PC-9 (cell line): ENCODE results near the gene UNC13B. TPM values are rescaled to one million over a fixed set of nuclear protein-coding genes. Genes with fewer than 3 reads are reported as not detected.
"Not testable (repeated sequence)": the region's sequence is repeated elsewhere in the genome, so short reads cannot be mapped to it uniquely, and the experiment has no call there.

Source experiments
- BruUV-seq: library from RNA; stranded (reverse); fragments of 400-500 nt; replicated peaks from 2 replicates; lab custom pipeline; 2021; lab: Mats Ljungman, UMichigan
- CTCF ChIA-PET: fragments of 300-600 bp; sonication (Branson Sonifier 250); formaldehyde crosslinking; loops from one replicate; lab custom pipeline; 2022; ENCODE audit warnings: antibody characterized with exemption; lab: Charles Lee
- POLR2A ChIA-PET: fragments of 300-600 bp; sonication (Branson Sonifier 250); formaldehyde crosslinking; loops from one replicate; lab custom pipeline; 2022; ENCODE audit warnings: antibody characterized with exemption; ENCODE audit not compliant: unreplicated experiment; lab: Charles Lee
- DNase-seq, 2 experiments: peaks; one replicate each; pipeline versions ENCODE4 v3.0.0 to v3.0.0-alpha.2; 2015 to 2022; ENCODE audit warnings: mixed read lengths in 1 of 2
- H2AFZ ChIP-seq: fragments of 200-600 bp; sonication (generic); 2 replicates; pipeline ENCODE4 v1.8.1; 2017; ENCODE audit warnings: antibody characterized with exemption
- H3F3A ChIP-seq: fragments of 200-600 bp; sonication (generic); 2 replicates; pipeline ENCODE4 v1.8.1; 2017; ENCODE audit warnings: antibody characterized with exemption, mild to moderate bottlenecking, low read depth; ENCODE audit not compliant: insufficient read depth
- H3K27ac ChIP-seq: fragments of 200-600 bp; sonication (generic); 2 replicates; pipeline ENCODE4 v1.6.1; 2016; ENCODE audit warnings: mixed run types
- H3K27me3 ChIP-seq: fragments of 200-600 bp; sonication (generic); 2 replicates; pipeline ENCODE4 v1.6.1; 2016; ENCODE audit warnings: low read depth, mixed run types; ENCODE audit not compliant: insufficient read depth
- H3K36me3 ChIP-seq: fragments of 200-600 bp; sonication (generic); 2 replicates; pipeline ENCODE4 v1.6.1; 2016; ENCODE audit warnings: low read depth, mixed run types
- H3K4me1 ChIP-seq: fragments of 200-600 bp; sonication (generic); replicated peaks from 2 replicates; pipeline ENCODE4 v1.6.1; 2016; ENCODE audit warnings: mixed run types; ENCODE audit not compliant: insufficient read depth
- H3K4me2 ChIP-seq: fragments of 200-600 bp; sonication (generic); 2 replicates; pipeline ENCODE4 v1.6.1; 2017; ENCODE audit warnings: mixed run types
- H3K4me3 ChIP-seq: fragments of 200-600 bp; sonication (generic); 2 replicates; pipeline ENCODE4 v1.6.1; 2016; ENCODE audit warnings: mixed run types
- H3K79me2 ChIP-seq: fragments of 200-600 bp; sonication (generic); 2 replicates; pipeline ENCODE4 v1.6.1; 2017; ENCODE audit warnings: low read depth, mixed run types
- H3K9me2 ChIP-seq: fragments of 200-600 bp; sonication (generic); 2 replicates; pipeline ENCODE4 v1.8.1; 2017; ENCODE audit warnings: mild to moderate bottlenecking; ENCODE audit not compliant: insufficient read depth
- H3K9me3 ChIP-seq: fragments of 200-600 bp; sonication (generic); 2 replicates; pipeline ENCODE4 v1.8.1; 2016; ENCODE audit warnings: low read depth; ENCODE audit not compliant: insufficient read depth
- H4K20me1 ChIP-seq: fragments of 200-600 bp; sonication (generic); 2 replicates; pipeline ENCODE4 v1.8.1; 2017; ENCODE audit not compliant: insufficient read depth
- EZH2 ChIP-seq: fragments of 200-600 bp; sonication (generic); IDR thresholded peaks from 2 replicates; pipeline ENCODE4 v1.8.0; 2017; ENCODE audit warnings: antibody characterized with exemption, low read depth
- intact Hi-C: fragments of 100-400 bp; cut with micrococcal nuclease; formaldehyde crosslinking; loops from one replicate; pipeline ENCODE4 v1.10.0; 2022; ENCODE audit not compliant: unreplicated experiment
- total RNA-seq: library from RNA; stranded (reverse); gene quantifications from 2 replicates; pipeline ENCODE4 v1.2.3, GENCODE V29; 2021
- TF ChIP-seq, protein P1 (sequence below): fragments of 200-600 bp; sonication (generic); conservative IDR thresholded peaks from 2 replicates; pipeline ENCODE4 v1.6.1; 2017; ENCODE audit warnings: mixed run types, antibody characterized with exemption, mild to moderate bottlenecking, moderate library complexity

UNC13B gene
- total RNA-seq, 1 experiment from 2014 or later, result not detected

DNA sequence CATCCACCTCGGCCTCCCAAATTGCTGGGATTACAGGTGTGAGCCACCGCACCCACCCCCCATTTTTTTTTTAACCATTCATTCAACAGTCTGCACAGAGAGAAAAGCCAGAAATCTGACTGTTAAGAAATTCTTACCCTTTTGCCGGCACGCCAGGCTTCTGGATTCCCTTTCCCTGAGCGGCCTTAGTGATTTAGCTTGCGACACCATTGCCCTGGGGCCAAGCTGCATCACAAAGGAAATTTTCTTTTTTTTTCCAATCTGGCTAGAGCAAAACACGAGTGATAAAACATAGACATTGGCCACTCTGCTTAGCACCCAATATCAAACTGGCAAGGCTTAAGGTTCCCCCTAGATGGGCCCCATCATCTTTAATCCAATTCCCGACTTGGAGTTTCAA, 24.9 kb upstream of the UNC13B start:
- Histone ChIP-seq H3K4me1 (no peaks in the 10 kb centered on the region), H4K20me1 (no peaks in the 10 kb centered on the region), H3K27me3 (no peaks in the 10 kb centered on the region), H3K36me3 (no peaks in the 10 kb centered on the region), H3K9me3 (no peaks in the 10 kb centered on the region), H3K4me2 (no peak overlapping the region), H3F3A (no peaks in the 10 kb centered on the region), H3K4me3 (no peak overlapping the region), H3K79me2 (no peaks in the 10 kb centered on the region), H3K27ac (no peak overlapping the region), H2AFZ (no peak overlapping the region), H3K9me2 (no peaks in the 10 kb centered on the region)
- ChIA-PET CTCF (no interaction called here), POLR2A (no interaction called here)
- no TSS peak for BruUV-seq
- TF ChIP-seq, protein P1, sequence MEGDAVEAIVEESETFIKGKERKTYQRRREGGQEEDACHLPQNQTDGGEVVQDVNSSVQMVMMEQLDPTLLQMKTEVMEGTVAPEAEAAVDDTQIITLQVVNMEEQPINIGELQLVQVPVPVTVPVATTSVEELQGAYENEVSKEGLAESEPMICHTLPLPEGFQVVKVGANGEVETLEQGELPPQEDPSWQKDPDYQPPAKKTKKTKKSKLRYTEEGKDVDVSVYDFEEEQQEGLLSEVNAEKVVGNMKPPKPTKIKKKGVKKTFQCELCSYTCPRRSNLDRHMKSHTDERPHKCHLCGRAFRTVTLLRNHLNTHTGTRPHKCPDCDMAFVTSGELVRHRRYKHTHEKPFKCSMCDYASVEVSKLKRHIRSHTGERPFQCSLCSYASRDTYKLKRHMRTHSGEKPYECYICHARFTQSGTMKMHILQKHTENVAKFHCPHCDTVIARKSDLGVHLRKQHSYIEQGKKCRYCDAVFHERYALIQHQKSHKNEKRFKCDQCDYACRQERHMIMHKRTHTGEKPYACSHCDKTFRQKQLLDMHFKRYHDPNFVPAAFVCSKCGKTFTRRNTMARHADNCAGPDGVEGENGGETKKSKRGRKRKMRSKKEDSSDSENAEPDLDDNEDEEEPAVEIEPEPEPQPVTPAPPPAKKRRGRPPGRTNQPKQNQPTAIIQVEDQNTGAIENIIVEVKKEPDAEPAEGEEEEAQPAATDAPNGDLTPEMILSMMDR, result no peak
- TF ChIP-seq EZH2, result no peak
- intact Hi-C loops, result no loop called here
- DNase-seq, result no peak

DNA sequence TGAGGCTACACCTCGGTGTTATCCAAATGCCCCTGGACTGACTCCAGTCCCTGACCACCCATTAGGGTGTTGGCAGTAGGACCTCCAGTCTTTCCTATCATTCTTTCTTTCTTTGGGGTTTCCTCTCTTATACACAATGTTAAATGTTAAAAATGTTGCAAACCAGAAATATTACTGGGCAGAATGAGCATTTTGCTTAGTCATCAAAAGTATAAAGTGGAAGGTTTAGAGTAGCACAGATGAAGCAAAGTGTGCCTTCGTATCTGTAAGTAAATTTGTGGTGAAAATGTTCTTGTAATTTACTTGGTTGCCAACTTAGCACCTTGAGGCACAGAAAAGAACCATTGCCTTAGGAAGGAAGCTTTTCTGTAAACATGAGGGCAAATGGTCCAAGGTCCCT, 21.7 kb upstream of the UNC13B start:
- ChIA-PET CTCF (no interaction called here), POLR2A (no interaction called here)
- DNase-seq, result no peak
- Histone ChIP-seq H3K36me3 (no peaks in the 10 kb centered on the region), H3K27me3 (no peaks in the 10 kb centered on the region), H3K27ac (no peak overlapping the region), H3K4me1 (no peaks in the 10 kb centered on the region), H3K4me2 (no peak overlapping the region), H3K4me3 (no peak overlapping the region), H3K79me2 (no peaks in the 10 kb centered on the region), H3F3A (no peaks in the 10 kb centered on the region), H2AFZ (no peak overlapping the region), H3K9me3 (no peaks in the 10 kb centered on the region), H3K9me2 (no peaks in the 10 kb centered on the region), H4K20me1 (no peaks in the 10 kb centered on the region)
- no TSS peak for BruUV-seq
- intact Hi-C loops, result no loop called here
- TF ChIP-seq, protein P1, result no peak
- no peak for TF ChIP-seq EZH2

DNA sequence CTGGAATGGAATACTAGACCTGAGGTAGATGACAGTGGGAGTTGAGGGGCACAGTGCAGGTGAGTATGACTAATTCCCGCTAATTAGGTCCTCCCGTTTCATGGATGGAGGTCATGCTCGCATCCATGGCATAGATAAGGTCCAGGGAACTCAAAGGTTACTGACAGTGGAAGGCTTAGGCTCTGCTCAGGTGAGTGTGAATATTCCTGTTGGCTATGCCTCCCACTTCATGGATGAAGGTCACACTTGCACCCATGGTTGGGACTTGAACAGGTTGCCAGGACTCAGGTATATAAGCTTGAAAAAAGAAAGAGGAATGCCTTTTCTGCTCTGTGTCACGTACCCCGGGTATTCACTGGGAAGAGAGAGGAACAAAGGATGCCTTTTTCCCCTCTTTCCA, 19.8 kb upstream of the UNC13B start:
- Histone ChIP-seq H4K20me1 (no peaks in the 10 kb centered on the region), H3K36me3 (no peaks in the 10 kb centered on the region), H3K79me2 (no peaks in the 10 kb centered on the region), H3K27ac (no peak overlapping the region), H3K9me2 (no peaks in the 10 kb centered on the region), H2AFZ (no peak overlapping the region), H3F3A (no peaks in the 10 kb centered on the region), H3K9me3 (no peaks in the 10 kb centered on the region), H3K27me3 (no peaks in the 10 kb centered on the region), H3K4me1 (no peaks in the 10 kb centered on the region), H3K4me3 (no peak overlapping the region), H3K4me2 (no peak overlapping the region)
- TF ChIP-seq, protein P1, result no peak
- no peak for TF ChIP-seq EZH2
- intact Hi-C loops, result no loop called here
- BruUV-seq, result no TSS peak
- ChIA-PET POLR2A (no interaction called here), CTCF (no interaction called here)
- DNase-seq, result no peak

DNA sequence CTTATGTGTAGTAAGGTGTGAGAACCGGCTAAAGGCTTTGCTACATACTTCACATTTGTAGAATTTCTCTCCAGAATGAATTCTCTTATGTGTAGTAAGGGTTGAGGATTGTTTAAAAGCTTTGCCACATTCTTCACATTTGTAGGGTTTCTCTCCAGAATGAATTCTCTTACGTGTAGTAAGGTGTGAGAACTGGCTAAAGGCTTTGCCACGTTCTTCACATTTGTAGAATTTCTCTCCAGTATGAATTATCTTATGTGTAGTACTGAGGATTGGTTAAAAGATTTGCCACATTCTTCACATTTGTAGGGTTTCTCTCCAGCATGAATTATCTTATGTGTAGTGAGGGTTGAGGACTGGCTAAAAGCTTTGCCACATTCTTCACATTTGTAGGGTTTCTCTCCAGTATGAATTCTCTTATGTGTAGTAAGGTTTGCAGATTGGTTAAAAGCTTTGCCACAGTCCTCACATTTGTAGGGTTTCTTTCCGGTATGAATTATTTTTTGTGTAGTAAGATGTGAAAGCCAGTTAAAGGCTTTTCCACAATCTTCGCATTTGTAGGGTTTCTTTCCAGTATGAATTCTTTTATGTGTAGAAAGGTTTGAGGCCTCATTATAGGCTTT, 13.8 kb upstream of the UNC13B start:
- H3K9me3 ChIP-seq, H3K36me3 ChIP-seq, POLR2A ChIA-PET, H4K20me1 ChIP-seq, H2AFZ ChIP-seq, H3K4me2 ChIP-seq, H3K79me2 ChIP-seq, DNase-seq, intact Hi-C loops, H3K4me1 ChIP-seq, H3F3A ChIP-seq, H3K9me2 ChIP-seq, H3K4me3 ChIP-seq, H3K27ac ChIP-seq, BruUV-seq, H3K27me3 ChIP-seq, CTCF ChIA-PET: not testable (repeated sequence)
